GM19193 (cell line): ENCODE data around the gene RAI1.

Experiments used
- POLR2A ChIP-seq: IDR thresholded peaks from 4 replicates; pipeline ENCODE4 v1.6.1; 2011; ENCODE audit not compliant: insufficient read depth, insufficient read length; ENCODE audit errors: extremely low read depth

Gene RAI1

GRCh38 chr17:17728146-17728545 lies 46.9 kb downstream of the RAI1 start:
- no peak for TF ChIP-seq POLR2A

DNA sequence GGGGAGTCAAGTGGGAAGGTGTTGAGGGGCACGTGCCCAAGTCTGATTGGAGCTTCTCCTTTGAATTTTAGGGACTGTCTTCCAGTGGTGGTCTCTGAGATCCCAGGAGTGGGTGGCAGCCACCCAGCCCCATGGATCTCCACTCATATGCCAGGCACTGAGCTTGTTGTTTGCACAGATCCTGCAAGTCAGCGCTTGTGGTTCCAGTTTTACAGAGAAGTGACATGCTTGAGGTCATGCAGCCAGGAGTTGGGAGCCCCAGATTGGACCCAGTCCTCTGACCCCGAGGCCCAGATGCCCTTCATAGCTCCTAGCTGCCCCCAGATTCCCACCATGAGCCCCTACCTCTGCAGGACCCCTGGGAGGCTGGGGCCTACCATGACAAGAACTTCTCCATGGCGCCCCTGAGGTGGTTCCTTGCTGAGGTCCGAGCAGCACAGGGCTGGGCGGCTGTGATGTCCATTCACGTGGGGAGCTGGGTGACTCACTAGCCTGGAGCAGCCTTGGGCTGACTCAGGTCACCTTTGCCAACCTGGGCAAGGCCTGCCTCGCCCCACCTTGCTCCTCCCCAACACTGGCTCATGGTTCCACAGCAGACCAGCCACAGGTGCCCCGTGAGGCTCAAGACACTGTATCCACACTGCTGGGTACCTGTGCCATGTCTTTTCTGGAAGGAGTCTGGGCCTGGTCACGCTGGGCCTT lies 47.4 kb downstream of the RAI1 start:
- no peak for TF ChIP-seq POLR2A

DNA sequence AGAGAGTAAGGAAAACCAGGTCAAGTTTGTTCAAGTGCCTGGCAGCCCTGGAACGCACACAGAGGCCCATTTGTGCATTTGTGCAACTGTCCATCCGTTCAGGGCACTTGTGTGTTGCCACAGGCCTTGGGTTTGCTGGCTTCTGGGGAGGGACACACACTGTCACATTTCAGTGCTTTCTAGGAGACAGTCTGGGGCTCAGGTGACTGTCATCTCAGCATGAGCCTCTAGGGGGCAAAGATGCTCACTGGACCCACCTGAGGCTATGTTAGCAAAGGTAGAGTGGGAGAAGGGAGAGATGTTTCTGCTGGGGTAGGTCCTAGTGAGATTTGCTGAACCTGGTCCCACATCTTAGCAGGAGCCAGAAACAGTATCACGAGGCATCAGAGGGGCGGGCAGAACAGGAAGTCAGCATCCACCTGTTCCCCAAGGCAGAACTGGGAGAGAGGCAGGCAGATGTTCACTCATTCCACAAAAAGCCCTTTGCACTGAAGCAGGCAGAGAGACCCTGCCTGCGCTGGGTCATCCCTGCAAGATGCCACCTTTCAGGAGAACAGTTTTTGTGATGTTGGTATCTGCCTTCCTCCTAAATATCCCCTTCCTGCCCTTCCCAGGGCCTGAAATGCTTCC lies 48.5 kb downstream of the RAI1 start:
- no peak for TF ChIP-seq POLR2A

DNA sequence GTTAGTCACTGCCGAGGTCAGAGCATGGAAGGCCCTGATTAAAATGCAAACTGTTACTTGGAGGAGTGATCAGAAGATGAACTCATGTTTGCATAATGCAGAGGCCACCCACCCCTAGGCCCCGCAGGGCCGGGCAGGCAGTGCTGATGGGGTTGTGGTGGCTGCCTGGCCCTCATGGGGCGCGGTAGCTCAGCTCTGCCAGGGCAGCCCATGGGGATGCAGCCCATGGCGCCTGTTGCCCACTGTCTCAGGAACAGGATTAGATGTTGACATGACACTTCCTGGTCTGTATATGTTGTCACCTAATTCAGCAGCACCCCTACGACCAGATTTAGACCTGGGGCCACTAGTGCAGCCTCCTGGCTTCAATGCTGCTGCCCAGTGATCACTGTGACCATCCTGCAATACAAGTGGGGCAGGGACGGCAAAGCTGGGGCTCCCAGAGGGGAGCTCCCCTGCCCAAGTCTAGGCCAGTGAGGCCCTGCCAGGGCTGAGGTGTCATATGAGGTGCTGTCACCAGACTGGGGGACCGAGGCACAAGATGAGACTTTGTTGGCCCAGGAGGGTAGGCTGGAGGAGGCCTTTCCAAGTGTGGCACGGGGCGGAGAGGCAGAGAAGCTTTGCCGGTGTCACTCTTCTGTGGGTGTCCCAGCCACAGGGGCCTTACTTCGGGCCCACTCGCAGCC lies 49.1 kb downstream of the RAI1 start:
- no peak for TF ChIP-seq POLR2A

DNA sequence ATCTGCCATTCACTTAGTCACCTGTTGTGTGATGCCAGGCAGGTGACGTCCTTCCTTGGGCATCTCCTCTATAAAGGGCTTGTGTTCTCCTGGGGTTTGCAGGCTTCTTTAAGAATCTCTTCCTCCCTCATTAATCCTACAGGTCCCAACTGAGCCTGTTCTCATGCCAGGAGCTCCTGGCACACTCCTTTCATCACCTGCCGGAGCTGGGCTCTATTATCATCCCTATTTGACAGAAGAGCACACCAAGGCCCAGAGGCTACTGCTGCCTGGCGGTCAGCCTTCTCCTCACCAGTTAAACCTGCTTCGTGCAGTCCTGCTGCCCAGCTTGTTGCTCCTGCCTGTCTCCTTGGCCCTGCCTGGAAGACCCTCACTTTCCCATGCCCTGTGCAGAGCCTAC lies 51.2 kb downstream of the RAI1 start:
- no peak for TF ChIP-seq POLR2A

DNA sequence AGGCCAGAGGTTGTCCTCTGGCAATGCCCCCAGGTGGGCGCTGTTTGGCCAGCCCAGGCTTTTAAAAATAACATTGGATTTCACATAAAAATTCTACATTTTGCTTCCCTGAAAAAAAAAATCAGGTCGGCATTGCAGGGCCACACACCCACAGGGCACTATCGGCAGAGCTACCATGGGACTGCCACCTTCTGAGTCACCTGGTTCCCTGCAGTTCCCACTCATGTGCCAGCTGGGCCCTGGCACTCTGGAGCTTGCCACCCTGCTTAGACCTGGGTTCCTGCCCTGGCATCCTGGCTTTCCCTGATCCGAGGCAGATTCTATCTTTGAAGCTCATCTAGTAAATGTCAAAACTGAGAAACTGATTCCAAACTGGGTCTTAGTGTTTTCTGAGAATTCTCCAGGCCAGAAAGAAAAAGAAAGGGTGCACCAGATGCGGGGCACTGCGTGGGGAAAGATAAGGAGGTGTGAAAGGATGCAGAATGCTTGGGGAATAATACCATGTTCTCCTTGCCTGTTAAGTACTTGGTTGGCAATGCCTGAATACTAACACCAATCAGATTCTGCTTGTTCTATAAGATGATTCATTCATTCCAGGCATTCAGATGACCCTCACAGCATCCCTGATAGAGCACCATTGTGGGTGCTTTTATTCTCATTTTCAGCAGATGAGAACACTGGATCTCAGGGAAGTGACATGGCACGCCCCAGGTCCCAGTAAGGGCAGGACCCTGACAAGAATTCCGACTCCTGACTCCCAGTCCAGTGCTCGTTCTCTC lies 51.8 kb downstream of the RAI1 start:
- TF ChIP-seq POLR2A: no peak

DNA sequence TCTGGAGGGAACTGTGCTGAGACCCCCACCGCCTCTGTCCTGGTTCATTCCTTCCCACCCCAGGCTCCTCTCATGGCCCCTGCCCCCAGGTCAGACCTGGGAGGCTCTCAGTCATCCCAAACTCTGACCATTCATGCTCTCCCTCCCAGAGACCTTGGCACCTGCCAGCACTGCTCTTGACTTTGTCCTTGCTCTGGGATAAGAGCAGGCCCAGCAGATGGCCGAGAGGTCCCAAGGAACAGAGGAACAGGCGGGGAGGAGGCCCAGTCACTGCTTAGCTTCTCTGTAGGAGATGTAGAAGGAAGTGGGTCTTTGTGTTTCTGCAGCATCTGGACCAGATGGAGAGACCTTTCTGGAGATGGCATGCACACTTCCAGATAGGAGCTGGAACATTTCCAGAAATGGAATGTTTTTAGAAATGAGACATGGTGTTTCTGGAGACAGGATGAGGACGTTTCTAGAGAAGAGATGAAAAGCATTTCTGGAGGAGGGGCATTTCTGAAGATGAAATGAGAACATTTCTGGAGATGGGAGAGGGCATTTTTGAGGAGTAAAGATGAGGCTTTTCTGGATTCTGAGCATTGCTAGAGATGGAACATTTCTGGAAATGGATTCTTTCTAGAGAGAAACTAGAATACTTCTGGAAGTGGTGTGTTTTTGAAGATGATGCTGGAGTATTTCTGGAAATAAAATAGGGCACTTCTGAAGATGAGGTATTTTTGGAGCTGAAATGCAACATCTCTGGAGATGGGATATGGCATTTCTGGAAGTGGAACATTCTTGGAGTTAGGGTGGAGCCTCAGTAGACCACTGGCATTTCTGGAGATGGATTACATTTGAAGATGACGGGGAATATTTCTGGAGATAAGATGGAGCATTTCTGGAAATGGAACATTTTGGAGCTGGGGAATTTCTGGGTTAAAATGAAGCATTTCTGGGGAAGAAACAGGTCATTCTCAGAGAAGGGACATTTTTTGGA lies 55.2 kb downstream of the RAI1 start:
- no peak for TF ChIP-seq POLR2A

DNA sequence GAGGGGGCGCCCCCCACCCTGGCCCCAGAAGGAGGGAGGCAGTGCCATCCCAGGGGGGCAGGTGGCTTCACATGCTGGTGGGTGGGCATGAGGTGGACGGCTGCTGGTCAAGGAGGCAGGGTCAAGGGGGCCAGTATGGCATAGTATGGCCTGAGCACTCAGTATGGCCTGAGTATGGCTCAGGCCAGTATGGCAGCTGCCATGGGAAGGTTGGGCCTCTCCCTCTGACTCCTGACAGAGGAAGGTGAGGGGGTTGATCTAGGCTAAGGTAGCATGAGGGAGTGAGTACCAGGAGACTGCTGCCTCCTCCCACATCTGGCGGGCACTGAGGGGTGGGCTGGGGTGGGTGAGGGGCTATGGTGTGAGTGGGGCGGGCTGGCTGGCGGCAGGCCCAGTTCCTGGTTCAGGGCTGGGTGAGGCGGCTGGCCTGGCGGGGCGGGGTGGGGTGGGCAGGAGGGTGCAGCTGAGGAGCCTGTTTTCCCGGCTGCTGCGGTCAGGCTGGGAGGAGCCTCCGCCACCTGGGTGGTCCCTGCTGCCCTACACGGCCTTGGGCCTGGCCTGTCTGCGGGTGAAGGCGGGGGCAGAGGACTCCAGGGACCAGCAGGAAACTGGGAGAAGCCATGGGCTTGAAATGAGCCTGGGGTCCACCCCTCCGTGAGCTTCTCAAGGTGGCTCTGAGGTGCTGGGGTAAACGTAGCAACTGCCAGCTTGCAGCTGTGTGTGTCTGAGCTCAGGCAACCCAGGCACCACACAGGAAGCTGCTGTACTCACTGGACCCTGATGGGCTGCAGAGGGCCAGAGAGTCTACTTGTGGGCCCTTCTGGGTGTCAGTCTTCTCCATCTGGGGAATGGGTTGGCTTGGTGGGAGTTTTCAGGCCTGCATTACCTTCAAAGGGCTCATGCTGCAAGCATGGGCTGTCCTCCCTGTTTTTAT lies 57.0 kb downstream of the RAI1 start:
- no peak for TF ChIP-seq POLR2A

GRCh38 chr17:17738901-17739300 lies 57.6 kb downstream of the RAI1 start:
- TF ChIP-seq POLR2A: no peak

- TF ChIP-seq POLR2A: no peak
These were observed 58.3 kb downstream of the RAI1 start for GRCh38 chr17:17739388-17740066.

DNA sequence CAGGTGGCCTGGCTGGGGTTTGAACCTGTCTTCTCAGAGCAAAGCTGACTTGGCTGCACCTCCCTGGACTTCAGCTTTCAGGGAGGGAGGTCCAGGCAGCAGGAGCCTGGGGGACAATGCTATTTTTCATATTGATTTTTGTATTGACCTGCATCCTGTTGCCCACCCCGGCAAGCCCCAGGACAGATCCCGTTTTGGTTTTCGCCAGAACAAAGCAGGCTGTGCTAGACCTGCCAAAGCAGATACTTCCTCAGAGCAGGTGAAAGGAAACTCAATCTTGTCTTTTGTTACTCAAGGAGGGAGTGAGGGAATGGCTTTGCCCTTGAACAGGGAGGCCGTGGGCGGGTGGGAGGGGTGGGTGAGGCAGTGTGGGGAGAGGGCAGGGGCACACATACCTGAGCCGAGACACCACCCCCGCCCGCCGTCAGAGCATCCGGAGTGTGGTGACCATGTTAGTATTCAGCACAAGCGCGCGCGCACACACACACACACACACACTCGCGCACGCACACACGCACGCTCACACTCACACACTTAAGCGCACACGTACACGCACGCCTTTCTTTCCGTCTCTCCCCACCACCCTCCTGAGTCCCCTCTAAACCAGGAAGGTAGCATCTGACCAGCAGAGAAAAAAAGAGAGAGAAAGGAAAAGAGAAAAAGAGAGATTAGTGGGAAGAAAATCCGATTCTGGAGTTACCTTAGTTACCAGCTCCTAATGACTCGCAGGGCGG lies 59.5 kb downstream of the RAI1 start:
- TF ChIP-seq POLR2A: no peak

DNA sequence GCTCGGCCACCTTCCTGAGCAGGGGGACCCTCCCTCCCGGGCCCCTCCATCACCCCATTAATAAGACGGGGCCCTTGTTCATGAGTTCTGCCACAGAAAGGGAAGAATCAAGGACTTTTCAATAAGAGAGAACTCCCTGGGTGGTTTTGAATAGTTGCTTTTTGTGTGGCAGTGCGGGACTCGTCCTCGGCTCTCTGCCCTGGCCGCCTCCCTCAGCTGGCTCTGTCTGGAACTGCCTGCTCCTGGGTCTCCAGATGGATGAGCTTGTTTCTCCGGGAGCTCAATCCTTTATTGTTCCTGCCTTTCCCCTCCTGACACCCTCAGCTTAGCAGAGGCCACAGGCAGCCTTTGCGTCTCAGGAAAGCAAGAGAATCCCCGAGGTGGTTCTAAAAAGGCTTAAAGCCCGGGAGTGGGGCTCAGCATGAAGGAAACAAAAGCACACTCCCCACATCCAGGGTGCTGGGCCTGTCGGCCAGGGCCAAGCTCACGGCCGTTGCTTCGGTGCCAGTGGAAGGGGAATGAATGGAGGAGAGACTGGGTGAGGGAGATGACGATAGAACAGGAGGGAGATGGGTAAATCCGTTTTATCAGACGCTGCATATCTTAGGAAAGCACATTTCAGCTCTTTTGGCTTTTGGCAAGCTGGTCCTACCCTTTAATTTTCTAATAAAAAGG lies 60.2 kb downstream of the RAI1 start:
- TF ChIP-seq POLR2A: no peak

DNA sequence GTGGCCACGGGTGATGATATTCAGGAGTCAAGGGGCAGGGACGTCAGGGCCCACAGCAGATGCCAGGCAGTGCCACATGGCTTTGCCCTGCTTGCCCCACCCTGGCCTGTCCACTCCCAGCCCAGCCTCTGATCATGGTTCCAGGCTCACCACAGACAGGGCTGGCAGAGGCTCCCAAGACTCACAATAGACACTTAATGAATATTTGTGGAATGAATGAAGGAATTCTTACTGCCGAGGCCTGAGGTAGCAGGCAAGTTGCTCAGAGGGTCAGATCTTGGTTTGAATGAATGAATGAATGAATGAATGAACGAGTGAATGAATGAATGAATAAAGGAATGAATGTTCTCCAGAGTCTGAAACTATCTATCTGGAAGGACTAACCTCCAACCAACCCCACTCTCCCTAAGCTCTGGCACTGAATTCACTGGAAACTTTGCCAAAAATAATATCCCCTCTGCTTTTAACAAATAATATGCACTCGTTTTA lies 60.9 kb downstream of the RAI1 start:
- TF ChIP-seq POLR2A: no peak
